Left colon (tissue), 2 donors: ENCODE measurements around the gene WNT10A. TPM values are rescaled to one million over a fixed set of nuclear protein-coding genes. Genes with fewer than 3 reads are reported as not detected.

Experiments
- ATAC-seq: fragments of 200-7000 bp; cut with Tn5 transposase; one replicate; pipeline ENCODE4 v1.9.1; 2020; ENCODE audit warnings: mild to moderate bottlenecking, moderate library complexity
- DNase-seq, 2 donors: peaks; one replicate each; pipeline ENCODE4 v3.0.0-alpha.2; 2020
- intact Hi-C, 2 donors: fragments of 100-400 bp; cut with DNase I in 1 of 2; cut with micrococcal nuclease in 1 of 2; formaldehyde crosslinking; loops; one replicate each; pipeline versions ENCODE4 v1.11.2 to v1.14.0; 2022; cut with DNase I, micrococcal nuclease
- total RNA-seq, 2 donors: library from RNA; stranded (reverse); fragmentation: NEBNext Ultra II Directional; extraction: Animal tissue kit (Norgen Biotek cat#: 25700); gene quantifications; one replicate each; pipeline ENCODE4 v1.2.1, GENCODE V29; 2021
- donor health status: DM: no; HTN: no; CAD: no.
- donor health status: DM: yes; HTN: yes; CAD: no.

Gene WNT10A
- total RNA-seq, 2 donors from 2014 or later, result 0.31 to 1.9 TPM

GRCh38 chr2:218885981-218886947 lies 5.6 kb downstream of the WNT10A start:
- DNase-seq (peak in 1 of 2 donors; percentile 63), ATAC-seq (peak; percentile 33)
- intact Hi-C loops, result no loop called here

- ATAC-seq (no peak), DNase-seq (no peak)
- intact Hi-C loops, result no loop called here
Measured at GRCh38 chr2:218887079-218887478, 6.4 kb downstream of the WNT10A start.

DNA sequence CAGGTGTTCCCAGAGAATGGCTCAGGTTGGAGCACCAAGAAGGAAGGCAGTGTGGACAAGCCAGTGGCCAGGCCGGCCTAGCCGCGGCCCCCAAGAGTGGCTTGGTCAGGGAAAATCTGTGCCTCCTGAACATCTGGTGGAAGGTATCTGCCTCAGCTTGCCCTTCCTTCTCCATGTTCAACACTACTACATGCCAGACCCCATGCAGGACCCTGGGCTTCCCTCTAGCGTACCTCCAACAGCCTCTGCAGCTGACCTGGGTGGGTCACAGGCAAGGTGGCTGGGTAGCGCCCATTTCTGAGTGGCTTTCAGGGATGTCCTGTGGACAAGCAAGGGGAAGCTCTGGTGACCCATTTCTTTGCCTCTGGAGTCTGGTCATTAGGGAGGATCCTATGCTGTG lies 7.7 kb downstream of the WNT10A start:
- ATAC-seq (no peak), DNase-seq (no peak)
- intact Hi-C loops, result no loop called here

DNA sequence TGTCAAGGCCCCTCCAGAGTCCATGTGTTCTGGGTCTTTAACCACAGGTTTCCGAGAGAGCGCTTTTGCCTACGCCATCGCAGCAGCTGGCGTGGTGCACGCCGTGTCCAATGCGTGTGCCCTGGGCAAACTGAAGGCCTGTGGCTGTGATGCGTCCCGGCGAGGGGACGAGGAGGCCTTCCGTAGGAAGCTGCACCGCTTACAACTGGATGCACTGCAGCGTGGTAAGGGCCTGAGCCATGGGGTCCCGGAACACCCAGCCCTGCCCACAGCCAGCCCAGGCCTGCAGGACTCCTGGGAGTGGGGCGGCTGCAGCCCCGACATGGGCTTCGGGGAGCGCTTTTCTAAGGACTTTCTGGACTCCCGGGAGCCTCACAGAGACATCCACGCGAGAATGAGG lies 9.3 kb downstream of the WNT10A start:
- intact Hi-C loops, result no loop called here
- ATAC-seq (no peak), DNase-seq (no peak)

GRCh38 chr2:218890369-218890768 lies 9.7 kb downstream of the WNT10A start:
- DNase-seq (no peak), ATAC-seq (no peak)
- intact Hi-C loops, result no loop called here

GRCh38 chr2:218891275-218892135 lies 10.9 kb downstream of the WNT10A start:
- no peak for DNase-seq
- no peak for ATAC-seq
- intact Hi-C loops, result no loop called here

DNA sequence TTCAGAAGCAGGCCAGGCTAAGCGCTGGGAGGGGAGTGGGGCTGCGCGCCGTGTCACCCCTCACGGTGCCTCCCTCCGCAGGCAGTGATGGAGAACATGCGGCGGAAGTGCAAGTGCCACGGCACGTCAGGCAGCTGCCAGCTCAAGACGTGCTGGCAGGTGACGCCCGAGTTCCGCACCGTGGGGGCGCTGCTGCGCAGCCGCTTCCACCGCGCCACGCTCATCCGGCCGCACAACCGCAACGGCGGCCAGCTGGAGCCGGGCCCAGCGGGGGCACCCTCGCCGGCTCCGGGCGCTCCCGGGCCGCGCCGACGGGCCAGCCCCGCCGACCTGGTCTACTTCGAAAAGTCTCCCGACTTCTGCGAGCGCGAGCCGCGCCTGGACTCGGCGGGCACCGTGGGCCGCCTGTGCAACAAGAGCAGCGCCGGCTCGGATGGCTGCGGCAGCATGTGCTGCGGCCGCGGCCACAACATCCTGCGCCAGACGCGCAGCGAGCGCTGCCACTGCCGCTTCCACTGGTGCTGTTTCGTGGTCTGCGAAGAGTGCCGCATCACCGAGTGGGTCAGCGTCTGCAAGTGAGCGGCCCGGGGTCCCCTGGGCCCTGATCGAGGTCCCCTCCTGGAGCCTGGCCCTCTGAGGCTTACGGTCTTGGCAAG lies 12.2 kb downstream of the WNT10A start:
- intact Hi-C loops, result no loop called here
- ATAC-seq (peak; percentile 93), DNase-seq (peak; percentile 72 to 86)

DNA sequence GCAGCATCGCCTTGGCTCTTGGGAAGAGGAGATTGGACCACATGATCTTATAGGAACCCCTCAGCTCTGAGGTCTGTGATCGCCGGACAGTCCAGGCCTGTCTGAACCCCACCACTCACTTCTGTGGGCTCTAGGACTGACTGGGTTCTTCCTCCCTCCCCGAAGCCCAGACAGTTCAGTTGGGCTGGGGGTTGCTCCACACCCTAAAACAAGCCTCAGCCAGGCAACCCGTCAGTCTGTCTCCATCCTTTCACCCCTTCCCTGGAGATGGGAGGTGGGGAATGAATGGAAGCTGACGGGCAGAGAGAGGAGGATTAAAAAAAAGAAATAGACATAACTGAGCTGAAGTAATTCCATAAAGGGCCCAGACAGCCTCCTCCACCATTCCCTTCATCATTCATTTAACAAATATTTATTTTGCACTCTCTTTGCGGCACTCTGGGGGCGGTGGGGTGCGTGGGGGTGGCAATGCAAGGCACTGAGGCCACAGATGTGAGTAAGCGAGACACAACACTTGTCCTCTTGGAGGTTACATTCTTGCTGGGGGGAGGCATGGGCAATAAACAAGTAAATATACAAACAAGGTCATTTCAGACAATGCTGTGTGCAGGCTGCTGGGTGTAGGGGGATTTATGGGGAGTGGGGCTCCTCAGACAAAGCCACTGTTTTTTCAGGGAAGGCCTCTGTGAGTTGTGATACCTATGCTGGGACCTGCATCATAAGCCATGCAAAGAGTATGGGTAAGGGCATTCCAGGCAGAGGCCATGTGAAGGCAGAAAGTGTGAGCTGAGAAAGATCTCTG lies 12.9 kb downstream of the WNT10A start:
- no peak for DNase-seq
- ATAC-seq, result no peak
- intact Hi-C loops, result no loop called here

- ATAC-seq (no peak), DNase-seq (no peak)
- intact Hi-C loops, result no loop called here
Measured at GRCh38 chr2:218894151-218894879, 13.7 kb downstream of the WNT10A start.

DNA sequence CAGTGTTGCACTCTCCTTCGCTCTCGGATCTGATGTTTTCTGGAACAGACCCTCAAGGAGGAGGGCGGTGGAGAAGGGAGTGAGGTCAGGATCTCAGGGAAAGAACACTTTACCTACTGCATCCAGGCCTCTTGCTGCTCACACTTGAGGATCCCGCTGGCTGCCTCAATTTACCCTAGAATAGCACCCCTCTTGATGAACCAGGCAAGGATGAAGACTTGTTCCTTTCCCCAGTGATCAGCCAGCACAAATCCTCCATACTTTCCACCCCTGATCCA lies 14.2 kb downstream of the WNT10A start:
- intact Hi-C loops, result no loop called here
- no peak for ATAC-seq
- DNase-seq, result no peak

DNA sequence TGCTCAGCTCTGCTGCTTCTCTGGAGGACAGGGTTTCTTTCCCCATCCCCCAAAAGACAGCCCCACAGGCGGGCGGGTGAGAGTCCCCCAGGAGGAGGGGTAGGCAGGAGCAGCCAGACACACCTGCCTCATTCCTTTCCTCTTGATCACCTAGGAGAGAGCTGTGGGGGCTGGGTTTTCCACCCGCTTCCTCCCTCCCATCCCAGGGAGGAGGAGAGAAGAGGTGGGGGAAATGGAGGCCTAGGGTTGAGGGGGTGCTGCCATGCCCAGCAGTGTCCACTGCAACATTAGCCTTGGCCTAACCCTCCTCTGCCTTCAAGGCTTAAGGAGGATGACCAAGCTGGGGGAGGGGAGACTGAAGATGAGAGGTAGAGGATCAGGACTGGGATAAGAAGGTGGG lies 14.7 kb downstream of the WNT10A start:
- DNase-seq (peak in 1 of 2 donors; percentile 5), ATAC-seq (no peak)
- intact Hi-C loops, result no loop called here

DNA sequence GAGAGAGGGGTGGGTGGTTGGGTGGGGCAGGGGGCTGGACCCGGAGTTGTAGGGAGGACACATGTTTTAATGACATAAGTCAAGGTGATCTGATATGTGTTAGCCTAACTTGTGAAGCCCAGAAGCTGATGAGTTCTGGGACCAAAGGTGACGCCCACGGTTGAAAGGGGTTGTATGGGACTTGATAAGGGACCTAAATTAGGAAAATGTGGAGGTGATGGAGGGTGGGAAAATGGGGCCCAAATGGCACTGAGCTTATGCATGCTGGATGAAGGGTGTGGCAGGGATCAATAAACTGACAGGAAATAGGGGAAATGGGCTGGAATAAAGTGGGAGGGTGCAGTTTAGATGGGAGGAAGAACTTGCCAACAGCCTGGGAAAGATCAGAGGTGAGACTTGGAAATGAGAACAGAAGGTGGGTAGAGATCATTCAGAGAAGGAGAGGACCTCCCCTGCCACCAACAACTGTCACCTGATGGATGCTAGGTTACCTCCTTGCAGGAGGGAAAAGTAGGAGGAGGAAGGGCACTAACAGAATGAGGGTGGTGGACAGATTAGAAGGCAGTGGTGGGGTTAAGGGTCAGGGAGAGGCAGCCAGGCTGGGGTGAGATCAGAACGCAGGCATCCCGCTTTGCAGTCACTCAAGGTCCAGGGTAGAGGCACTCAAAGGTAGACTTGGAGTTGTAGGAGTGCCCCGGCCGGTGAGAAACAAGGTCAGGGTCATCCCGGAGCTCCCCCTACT lies 15.3 kb downstream of the WNT10A start:
- no peak for DNase-seq
- intact Hi-C loops, result no loop called here
- no peak for ATAC-seq

- intact Hi-C loops, result no loop called here
- ATAC-seq, result peak; percentile 9
- peak in 1 of 2 donors; percentile 50 for DNase-seq
Measured at GRCh38 chr2:218896501-218897393, 16.1 kb downstream of the WNT10A start.

DNA sequence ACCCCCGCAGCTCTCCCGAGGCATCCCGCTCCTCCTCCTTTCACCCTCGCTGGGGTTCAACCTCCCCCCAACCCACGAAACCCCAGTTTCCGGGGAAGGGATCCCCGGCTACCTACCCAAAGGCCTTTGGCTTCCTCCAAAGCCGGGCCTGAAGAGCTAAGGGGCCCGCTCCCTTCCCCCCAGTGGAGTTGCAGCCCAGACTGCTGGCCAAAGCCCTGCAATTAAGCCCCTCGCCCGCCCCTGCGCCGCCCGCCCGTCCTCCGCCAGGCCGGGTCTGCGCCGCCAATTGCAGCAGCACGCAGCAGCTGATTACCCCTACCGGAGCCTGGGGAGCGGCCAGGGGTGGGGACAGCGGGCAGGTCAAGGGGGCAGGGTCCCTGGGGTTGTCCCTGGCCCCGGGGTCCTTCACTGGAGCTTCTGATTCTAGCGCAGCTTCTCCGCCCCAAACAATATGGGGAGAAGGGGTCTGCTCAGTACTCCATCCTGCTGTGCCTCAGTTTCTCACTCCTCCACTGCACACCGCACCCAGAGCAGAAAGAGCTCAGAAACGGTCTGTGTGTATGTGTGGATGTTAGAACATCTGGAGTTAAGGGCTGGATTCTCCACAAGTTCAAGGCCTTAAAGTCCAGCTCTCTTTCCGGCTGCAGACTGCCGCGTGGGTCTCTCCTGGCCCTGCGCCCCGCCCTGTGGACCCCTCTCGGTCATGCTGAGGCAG lies 16.9 kb downstream of the WNT10A start:
- DNase-seq, result peak in 1 of 2 donors; percentile 23
- intact Hi-C loops, result no loop called here
- ATAC-seq, result peak; percentile 4

DNA sequence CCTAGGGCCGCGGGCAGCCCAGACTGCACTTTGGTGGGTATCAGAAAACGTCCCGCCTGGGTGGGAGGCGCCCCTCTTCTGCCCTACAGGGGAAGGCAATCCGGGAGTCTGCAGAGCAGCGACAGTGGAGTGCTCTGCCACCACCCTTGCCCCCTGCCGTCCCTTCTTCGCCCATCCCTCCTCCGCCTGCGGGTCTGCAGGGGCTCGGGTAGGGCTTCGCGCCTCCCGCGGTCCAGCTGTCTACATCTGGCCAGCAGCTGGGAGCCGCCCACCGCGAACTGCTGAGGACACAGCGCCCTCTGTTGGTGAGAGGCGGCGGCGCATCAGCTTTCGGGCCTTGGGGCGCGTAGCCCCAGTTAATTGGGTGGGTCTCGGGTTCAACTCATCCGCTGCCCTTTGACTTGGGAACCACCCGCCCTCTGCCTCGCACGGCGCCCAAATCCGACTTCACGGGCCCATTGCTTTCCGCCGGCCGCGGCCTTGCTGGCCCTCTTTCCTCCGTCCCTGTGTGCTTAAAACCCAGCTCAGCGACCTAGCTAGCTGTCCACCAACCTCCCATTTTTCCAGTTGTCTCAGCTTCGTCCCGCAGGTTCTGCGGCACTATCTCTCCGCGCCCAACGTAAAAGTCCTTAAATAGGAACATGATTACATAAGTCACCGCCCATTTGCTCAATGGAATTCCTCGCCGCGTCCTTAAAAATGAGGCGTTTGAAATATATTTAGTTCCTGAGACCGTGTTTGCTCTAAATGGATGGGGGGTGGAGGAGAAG lies 17.6 kb downstream of the WNT10A start:
- ATAC-seq (peak; percentile 79), DNase-seq (peak in 1 of 2 donors; percentile 84)
- intact Hi-C loops, result no loop called here
